IPS-NIHi7 (cell line): Measurements from ENCODE around the gene VPS8.
A peak's percentile ranks its signal among the peaks of the same experiment; 100 is the strongest.

Source experiments
- DNase-seq: peaks from one replicate; pipeline ENCODE4 v3.0.0; 2012; ENCODE audit warnings: mixed read lengths; ENCODE audit errors: extremely low spot score

Gene VPS8

DNA sequence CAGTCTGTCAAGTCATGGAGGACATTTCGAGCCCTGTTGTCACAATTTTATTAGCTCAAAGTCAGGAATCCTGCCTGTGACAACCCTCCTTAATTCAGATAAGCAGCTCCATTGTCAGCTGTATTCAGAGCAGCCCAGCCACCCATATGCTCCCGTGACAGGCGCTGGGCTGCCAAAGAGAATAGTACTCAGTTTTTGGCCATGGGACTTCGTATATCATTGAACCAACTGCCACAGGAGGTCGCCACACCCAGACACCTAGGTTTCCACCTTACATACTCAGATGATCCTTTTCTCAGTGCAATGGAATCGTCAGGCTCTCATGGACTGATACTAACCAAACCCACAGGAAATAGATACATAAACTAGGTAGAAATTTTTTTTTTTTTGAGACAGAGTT is 240.7 kb downstream of the VPS8 start:
- DNase-seq, result peak; percentile 20

DNA sequence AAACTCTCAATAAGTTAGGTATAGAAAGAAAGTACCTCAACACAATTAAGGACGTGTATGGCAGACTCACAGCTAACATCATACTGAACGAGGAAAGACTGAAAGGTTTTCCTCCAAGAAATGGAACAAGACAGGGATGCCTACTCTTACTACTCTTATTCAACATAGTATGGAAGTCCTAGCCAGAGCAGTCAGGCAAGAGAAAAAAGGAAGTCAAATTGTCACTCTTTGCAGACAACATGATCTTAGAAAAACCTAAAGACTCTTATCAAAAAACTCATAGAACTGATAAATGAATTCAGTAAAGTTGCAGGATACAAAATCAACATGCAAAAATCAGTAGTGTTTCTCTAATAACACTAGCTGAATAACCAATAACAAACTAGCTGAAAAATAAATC is 244.9 kb downstream of the VPS8 start:
- DNase-seq, result no peak

DNA sequence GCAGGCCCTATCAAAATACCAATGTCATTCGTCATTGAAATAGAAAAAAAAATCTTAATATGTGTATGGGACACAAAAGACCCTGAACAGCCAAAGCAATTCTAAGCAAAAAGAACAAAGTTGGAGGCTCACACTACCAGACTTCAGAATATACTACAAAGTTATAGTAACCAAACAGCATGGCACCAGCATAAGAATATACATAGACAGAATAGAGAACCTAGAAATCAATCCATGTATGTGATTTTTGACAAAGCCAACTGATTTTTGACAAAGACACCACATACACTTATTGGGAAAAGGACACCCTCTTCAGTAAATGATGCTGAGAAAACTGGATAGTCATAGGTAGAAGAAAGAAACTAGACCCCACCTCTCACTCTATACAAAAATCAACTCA is 245.9 kb downstream of the VPS8 start:
- no peak for DNase-seq

DNA sequence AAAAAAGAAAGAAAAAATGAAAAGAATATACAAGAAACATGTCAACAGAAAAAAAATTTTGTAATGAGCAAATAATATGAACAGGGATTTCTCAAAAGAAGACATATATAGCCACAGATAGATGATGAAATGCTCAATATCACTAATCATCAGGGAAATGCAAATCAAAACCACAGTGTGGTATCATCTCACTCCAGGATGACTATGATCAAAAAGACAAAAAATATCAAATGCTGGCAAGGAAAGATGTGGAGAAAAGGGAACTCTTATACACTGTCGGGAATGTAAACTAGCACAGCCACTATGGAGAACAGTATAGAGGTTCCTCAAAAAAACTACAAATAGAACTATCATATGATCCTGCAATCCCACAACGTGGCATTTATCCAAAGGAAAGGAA is 246.8 kb downstream of the VPS8 start:
- DNase-seq, result no peak

DNA sequence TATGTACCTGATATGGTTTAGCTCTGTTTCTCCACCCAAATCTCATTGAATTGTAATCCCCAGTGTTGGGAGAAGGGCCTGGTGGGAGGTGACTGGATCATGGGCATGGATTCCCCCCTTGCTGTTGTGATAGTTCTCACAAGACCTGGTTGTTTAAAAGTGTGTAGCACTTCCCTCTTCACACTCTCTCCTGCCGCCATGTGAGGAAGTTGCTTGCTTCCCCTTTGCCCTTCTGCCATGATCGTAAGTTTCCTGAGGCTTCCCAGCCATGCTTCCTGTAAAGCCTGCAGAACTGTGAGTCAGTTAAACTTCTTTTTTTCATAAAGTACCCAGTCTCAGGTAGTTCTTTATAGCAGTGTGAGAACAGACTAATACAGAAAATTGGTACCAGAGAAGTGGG is 247.8 kb downstream of the VPS8 start:
- DNase-seq, result no peak

DNA sequence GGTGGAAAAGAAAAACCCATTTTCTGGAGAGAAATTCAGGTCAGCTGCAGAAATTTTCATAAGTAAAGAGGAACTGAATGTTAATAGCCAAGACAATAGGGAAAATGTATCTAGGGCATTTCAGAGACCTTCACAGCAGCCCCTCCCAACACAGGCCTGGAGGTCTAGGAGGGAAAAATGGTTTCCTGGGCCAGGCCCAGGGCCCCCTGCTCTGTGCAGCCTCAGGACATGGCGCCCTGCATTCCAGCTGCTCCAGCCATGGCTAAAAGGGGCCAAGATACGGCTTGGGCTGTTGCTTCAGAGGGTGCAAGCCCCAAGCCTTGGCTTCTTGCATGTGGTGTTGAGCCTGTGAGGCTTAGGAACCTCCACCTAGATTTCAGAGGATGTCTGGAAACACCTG is 248.7 kb downstream of the VPS8 start:
- no peak for DNase-seq

DNA sequence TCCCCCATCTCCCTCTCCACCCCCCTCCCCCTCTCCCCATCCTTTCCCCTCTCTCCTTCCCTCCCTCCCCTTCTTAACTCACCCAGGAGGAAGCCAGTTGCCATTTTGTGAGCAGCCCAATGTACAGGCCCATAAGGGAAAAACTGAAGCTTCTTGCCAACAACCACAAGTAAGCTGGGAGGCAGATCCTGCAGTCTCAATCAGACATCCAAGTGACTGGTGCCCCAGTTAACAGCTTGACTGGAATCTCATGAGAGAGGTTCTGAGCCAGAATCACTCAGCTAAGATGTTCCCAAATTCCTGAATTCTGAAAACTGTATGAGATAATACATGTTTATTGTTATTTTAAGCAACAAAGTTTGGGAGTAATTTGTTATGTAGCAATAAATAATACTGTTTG is 250.2 kb downstream of the VPS8 start:
- no peak for DNase-seq

DNA sequence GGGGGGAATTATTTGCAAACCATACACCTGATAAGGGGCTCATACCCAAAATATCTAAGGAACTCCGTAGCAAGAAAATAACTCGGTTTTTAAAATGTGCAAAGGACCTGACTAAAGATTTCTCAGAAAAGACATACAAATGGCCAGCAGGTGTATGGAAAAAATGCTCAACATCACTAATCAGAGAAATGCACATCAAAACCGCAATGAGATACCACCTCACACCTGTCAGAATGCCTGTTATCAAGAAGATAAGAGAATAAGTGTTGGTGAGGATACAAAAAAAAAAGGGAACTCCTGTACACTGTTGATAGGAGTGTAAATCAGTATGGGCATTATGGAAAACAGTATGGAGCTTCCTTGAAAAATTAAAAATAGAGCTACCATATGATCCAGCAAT is 251.5 kb downstream of the VPS8 start:
- DNase-seq, result no peak

DNA sequence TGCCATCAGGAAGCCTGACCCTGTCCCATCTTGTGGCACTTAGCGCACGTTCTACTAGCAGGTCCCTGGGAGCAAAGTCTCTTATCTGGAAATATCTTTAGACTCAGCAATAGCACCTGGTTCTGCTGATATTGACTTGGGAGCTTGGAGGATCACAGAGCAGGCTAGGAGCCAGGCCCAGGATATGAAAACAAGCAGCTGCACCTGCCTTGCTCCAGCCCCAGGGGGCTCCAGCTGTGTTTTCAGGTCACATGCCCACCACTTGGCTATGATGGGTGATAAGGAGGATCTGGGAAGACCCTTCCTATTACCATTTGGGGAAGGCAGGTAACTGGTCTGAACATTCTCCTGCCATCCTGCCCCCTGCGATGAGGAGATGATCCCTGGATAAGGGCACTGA is 253.1 kb downstream of the VPS8 start:
- no peak for DNase-seq

DNA sequence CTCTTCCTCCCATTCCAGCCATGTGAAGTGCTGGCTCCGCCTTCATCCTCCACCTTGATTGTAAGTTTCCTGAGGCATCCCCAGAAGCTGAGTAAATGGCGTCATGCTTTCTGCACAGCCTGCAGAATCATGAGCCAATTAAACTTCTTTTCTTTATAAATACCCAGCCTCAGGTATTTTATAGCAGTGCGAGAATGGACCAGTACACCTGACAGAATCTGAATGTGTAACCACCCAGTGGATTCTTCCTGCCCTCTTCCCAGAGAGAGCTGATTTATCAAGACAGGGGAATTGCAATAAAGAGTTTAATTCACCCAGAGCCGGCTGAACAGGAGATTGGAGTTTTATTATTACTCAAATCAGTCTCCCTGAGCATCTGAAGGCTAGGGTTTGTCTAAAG is 254.3 kb downstream of the VPS8 start:
- DNase-seq, result no peak

DNA sequence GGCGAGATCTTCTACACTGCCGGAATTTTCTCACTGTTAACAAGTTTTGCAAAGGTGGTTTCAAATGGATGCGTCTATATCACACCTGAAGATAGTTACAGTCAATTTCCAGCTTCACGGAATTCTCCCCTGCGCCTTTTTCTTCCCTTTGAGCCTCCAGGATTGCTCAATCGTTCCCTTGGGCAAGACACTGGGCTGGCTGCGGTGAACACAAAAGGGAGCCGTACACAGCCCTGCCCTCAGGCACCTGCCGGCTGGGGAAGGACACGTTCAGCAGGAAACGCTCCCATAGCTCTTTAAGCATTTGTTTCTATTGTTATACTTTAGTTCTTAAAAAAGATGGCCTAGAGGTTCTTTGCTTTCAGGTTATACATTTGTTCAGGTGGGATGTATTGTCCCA is 255.2 kb downstream of the VPS8 start:
- no peak for DNase-seq

DNA sequence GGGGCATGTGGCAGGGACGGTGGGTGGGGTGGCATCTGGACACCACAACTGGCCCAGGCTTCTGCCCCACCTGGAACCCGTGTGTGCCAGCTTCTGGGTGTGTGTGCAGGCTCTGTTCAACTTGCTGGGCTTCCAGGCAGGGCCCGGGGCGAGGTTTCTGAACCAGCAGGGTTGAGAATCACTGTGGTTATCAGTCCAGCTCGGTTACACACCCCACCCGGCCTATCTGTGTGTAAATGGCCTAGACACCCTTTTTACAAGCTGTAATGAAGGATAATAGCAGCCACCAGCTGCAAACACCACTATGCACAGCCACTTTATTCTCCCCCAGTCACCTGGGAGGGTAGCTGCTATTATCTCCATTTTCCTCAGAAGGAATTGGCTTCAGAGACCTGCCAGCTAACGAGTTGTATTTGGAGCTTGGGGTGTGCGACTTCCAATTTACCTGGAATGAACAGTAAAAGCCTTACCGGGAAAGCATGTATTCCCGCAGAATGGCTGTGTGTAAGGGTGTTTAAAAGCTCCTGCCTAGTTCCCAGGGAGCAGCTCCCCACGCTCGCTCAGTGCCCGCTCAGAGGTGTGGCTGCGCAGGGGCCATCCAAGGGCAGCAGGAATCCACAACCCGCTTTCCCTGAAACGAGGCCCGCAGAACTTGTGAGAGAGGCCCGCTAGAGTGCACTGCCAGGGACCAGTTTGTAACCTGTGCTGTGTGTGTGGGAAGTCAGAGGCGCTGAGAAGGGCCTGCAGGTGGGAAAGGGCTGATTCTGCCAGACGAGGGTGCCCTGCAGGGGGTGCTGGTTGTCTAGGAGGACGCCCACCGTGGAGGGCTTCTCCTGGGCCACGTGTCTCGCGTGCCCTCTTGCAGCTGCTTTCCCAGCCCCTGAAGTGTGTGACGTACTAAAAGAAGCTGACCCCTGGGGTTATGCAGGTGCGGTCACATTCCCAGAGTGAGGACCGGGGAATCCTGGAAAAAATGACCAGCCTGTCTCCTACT is 257.4 kb downstream of the VPS8 start:
- DNase-seq, result peak; percentile 80

DNA sequence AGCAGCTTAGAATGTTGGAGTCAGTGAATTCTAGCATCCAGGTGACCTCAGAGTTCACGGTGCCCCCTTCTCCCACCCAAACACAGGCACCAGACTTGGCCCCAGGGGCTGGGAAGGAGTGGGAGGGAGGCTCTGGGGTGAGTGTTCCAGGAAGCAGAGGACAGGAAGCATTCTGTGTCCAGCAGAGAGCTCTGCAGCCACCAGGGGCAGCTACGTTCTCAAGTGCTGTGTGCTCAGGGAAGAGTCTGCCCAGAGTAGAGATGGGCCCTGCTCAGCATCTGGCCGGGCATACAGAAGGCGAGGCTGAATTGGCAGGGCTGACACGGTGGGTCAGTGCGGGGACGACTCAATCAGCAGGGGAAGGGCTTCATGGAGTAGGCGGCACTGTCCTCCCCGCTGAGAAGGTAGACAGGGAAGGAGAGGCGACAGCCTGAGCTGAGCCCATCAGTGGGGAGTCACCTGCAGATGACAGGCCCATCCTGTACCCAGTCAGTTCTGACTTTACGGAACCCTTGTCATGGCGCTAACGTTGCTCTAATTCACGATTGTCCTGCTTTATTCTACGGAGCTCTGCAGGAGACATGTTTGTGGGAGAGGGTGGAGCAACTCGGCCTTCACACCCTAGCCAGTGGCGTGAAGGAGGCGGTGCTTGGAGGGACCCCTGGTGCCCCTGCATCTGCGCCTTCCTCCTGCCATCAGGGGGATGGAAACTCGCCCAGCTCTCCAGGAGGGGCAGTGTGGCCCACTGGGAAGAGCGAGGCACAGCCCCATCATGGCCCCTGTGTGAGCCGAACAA is 258.7 kb downstream of the VPS8 start:
- DNase-seq, result peak; percentile 75

DNA sequence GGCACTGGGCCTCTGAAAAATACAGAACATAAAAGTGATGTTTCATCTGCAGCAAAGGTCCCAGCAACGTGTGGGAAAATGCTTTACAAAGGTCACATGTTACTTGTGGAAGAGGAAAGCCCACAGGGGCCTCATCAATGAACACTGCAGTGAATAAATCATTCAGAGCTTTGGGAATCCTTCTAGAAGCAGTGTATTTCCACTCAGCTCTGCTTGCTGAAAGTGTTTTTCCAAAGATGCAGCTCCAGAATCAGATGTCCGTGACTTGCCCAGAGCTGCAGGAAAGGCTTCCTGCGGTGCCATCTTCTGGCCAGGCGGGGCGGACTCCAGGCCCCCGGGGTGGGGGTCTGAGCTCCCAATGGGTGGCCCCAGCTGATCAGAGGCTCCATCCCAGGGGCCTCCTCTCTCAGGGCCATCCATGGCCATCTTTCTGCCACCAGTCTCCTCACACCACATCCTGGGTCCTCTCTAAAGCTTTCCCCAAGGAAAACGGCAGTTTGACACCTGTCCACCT is 259.4 kb downstream of the VPS8 start:
- peak; percentile 37 for DNase-seq

DNA sequence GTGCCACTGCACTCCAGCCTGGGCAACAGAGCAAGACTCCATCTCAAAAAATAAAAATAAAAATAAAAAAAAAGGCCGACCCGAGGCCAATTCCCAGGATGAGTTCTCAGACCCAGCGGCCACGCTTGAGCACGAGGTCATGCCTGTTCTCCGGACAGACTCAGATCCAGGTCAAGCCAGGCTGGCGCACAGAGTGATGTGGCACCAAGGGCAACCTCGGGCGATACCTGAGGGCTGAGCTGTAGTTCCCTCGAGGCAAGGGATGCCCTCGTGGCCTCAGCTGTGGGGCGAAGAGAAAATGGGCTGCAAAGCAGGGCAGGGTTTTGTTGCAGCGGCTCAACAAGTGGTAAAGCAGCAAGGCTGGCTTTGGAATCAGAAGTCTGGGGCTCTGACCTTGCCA is 263.6 kb downstream of the VPS8 start:
- DNase-seq, result no peak

DNA sequence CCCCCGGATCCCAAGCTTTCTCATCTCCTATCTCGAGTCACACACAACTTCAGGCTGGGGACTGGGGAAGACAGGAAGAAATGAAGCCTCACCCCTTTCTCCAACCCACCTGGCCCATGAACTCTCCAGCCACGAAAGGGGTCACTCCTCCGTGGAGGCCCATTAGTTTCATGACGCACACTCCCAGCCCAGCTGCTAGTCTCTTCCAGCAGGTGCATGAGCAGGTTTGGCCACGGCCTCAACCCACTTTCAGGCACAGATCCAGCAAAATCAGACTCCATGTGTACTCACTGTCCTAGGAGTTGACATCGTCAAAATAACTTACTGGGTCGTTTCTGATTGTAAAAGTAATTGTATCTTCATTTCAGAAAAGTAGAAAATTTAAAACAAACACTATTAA is 264.3 kb downstream of the VPS8 start:
- no peak for DNase-seq

DNA sequence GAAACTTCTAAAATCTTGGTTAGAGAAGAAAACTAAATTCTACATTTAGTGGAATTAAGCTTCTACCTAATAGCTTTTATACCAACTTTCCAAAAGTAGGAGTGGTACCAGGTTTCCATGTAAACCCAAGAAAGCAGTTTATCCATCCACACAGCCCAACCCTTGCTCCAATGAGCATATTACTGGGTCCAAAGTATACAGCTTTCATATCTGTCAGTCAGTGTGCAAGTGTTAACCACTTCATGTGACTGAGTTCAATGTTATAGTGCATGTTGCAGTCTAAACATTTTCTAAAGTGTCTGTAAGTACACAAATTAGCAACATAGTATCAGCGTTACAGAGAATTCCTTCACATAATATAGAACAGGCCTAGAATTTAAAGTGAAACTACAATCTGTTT is 267.7 kb downstream of the VPS8 start:
- no peak for DNase-seq

DNA sequence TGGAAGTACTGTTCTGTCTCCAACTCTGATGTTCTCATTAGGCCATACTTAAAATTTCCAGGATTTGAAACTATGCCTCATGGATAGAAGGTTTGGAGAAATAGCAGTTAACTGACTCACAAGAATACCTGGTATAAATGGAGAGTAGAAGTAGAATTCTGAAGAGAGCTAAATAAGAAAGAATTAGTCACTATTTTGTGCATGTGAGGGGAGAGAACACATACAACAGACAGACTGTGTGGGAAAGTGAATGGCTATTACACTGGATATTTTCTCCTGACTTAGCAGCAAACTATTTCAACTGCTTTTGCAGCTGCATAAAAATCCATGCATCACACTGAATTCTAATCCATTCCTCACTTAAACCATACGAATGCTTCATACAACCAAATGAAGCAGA is 269.6 kb downstream of the VPS8 start:
- DNase-seq, result no peak

DNA sequence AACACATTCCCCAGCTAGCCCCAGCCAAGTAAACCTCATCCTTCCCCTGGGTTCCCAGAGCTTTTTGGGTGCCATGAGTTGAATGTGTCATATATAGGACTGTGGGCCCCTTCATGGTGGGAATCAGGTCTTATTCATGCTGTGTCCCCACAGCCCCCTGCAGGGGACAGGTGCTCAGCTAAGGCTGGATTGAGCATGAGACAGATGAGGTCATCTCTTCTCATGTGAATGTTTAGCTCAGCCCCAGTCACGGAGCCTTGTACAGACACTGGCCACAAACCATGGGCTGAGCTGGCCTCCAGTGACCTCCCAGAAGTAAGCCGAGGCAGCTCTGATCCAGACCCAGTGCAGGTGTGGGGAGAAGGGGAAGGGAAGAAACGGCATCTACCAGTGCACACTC is 270.2 kb downstream of the VPS8 start:
- DNase-seq, result no peak

DNA sequence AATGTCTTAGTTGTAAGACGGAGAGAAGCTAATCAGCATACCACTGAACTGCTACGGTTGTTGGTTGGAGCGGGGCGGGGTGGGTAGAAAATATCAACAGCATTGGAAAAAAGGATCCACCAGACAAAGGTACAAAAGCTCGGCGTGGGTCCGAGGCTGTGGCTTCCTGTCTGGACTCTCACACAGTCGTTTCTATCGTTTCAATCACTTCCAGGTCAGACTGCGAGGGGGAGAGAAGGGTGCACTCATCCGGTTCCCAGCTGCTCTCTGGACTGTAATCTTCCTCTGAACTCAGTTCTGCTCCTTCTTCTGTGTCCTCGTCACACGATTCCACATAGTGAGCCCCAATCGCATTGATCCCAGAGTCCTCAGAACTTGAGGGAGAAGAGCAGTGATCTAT is 270.9 kb downstream of the VPS8 start:
- no peak for DNase-seq

DNA sequence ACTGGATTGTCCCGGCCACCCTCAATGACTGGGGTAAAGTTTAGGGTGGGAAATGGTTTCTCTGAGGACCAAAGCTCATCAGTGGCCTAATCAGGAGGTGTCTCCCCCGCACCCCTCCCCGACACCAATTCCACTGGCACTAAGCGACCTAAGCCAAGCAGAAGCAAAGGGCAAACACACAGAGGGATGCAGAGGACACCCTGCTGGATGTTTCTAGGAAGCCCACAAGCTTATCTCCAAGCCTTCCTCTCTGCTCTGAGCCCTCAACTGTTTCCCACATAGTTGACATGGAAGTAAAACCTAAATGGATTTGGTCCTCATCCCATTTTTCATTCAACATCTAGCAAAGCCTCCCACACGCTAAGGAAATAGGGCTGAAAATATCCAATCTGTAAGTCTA is 272.4 kb downstream of the VPS8 start:
- no peak for DNase-seq

DNA sequence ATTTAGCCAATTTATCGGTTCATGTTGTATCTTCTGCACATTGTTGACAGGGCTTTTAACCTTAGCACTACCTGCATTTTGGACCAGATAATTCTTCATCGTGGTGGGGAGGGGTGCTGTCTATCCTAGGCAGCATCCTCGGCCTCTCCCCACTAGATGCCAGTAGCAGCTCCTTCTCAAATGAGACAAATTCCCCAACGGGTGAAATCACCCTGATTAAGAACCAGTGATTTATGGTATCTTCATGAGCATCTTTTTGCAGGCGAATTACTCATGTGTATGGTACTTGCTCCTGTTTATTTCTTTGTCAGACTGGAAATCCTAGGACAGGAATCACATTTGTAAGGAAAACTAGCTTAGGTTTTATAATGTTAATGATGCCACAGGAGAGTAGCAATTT is 272.9 kb downstream of the VPS8 start:
- DNase-seq, result no peak

DNA sequence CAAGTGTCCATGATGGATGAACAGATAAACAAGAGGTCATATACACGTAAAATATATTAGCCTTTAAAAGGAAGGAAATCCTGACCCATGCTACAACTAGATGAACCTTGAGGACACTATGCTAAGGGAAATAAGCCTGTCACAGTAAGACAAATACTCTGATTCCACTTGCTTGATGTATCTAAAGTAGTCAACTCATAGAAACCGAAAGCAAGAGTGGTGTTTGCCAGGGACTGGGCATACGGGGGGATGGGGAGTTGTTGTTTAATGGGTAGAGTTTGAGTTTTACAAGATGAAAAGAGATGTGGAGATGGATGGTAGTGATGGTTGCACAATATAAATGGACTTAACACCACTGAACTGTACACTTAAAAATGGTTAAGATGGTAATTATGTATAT is 275.5 kb downstream of the VPS8 start:
- no peak for DNase-seq
